CD1c-positive myeloid dendritic cell (primary cell): ENCODE results near the gene BCL2A1.
"Not testable (repeated sequence)": the region's sequence is repeated elsewhere in the genome, so short reads cannot be mapped to it uniquely, and the experiment has no call there.

Source experiments
- DNase-seq: peaks from one replicate; pipeline ENCODE4 v3.0.0-alpha.2; 2016; ENCODE audit errors: extremely low spot score

Gene BCL2A1

GRCh38 chr15:79989183-79989582 lies 18.2 kb upstream of the BCL2A1 start:
- no peak for DNase-seq

GRCh38 chr15:79988448-79989117 lies 17.6 kb upstream of the BCL2A1 start:
- no peak for DNase-seq

DNA sequence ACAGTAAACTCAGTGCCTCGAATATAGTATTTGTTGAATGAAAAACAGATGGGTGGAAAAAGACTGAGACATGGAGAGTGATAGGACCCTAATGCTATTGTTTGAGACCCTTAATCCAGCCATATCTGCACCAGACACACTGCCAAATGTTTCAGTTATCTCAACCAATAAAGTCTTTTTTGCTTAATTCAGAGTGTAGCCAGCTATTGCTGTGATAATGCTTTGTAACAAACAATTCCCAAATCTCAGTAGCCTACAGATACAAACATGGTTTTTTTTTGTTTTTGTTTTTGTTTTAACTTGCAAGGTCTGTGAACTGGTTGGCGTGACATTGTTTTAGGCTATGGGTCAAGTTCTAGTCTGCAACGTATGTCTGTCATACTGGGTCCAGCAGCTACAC lies 17.0 kb upstream of the BCL2A1 start:
- DNase-seq = no peak

GRCh38 chr15:79987569-79987955 lies 16.6 kb upstream of the BCL2A1 start:
- no peak for DNase-seq

DNA sequence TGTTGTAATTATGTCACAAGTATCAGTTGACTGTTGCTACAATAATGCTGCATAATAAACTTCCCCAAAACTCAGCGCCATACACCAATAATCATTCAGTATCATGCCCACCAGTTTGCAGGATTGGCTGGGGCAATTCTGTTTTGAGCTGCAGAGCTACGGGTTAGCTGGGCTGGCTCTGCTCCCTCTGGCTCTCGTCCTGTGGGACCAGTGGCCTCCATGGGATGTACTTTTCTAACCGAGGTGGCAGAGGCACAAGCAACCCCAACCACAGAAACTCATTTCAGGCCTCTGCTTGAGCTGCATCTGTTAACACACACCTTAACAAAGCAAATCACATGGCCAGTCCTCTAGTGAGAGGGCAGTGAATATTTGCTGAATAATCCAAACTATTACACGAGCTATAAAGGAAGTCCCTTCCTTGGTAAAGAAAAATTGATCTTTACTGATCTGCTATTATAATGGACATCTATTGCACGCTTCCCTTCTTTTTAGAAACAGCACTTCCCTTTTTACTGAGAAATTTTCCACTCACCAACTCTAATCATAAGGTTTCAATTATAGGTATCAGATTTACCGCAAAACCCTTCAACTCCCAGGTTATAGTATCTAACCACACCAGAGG lies 10.9 kb upstream of the BCL2A1 start:
- DNase-seq = peak; percentile 78

DNA sequence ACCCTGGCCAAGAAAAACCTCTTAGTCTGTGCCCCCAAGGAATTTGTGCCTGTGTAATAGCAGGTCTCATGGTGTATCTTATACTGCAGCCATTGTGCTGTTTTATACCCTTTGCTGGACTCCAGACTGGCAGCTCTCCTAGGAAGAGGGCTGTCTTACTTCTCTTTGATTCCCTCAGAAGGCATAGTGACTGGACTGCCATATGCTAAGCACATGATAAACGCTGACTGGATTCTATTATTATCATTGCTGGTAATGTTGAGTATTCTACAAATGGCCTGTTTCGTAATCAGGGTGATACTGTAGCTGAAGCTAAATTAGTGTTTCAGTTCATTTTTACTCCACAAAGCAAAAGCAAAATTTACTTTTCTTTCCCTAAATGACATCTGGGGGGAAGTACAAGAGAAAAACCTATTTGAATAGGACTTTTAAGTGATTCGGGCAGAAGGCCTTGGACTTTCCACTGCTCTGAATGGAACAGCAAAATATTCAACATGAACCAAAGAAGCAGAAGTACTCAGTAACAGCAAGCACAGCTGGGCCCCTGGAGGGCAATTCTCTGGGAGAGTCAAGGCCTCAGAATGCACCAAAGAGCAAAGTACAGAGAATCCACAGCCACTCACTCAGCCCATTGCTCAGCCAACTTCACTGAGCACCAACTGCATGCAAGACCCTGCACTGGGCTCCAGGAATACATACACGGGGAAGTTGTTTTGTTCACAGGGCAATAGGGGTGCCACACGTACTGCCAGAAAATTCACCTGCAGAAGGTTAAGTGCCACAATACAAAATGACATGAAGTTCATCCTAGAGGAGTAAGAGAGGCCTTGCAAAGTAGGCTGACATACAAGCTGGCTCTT lies 7.9 kb upstream of the BCL2A1 start:
- DNase-seq = peak; percentile 96

DNA sequence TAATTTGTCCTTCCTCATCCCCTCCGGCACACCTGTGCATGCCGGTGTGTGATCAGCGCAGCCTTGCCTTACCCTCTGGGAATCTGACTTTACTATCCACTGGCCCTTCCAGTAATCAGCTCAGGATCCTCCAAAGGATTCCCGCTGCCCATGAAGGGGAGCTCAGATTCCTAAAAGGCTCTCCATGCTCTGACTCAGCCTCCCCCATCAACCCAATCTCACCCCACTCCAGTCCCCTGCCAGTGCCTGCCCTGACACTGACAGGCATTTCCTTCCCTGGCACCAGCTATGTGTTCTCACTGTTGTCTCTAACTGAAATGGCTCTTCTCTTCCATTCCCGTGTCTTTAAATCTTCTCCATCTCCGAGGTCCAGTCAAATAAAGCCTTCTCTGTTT lies 7.3 kb upstream of the BCL2A1 start:
- DNase-seq = no peak

GRCh38 chr15:79977431-79978054 lies 6.5 kb upstream of the BCL2A1 start:
- peak; percentile 94 for DNase-seq

DNA sequence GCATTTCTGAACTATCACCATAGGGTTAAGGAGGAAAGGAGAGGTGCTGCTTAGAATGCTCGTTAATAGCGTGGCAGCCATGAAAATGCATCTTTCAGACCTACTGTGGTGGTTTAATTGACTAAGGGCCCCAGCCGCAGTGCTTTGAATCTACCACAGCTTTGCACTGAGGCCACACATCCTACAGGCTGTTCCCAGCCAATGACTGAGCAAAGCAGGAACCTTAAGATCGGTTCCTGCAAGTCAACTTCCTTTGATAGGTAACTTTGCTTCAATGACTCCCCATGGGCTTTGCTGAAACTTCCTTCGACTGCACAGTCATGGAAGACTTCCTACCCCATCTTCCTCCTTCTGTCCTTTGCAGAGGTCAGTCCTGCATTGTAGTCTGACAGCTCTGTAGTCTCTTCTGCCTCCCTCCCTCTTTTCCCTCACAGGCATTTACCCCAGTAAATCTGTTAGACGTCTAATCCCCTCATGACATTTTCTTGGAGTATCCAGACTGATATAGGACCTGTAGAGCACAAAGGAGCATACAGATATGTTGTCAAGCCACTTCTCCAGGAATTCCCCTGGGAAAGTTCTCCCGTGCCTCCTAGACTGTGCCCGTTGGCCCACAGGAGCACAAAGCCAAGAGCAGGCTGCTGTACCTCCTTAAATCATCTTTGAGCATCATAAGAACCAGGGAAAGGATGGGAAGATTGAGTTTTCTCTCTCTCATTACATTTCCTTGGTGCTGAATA lies 2.6 kb upstream of the BCL2A1 start:
- DNase-seq = peak; percentile 47

DNA sequence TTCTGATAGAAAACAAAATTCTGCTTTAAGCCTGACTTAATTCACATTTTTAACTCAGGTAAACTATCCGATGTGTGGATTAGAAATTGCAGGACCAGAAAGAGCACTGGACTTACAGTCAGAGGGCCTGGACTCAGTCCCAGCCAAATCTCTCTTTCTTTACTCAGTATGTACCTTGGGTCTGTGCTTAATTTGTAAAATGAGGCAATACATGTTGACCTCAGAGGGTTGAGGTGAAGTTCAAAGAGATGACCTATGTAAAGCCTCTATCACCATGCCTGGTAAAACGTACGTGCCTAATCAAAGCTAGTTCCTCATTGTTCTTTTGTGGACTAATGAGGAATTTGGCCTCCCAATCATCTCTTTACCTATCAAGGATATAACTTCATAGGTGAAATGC lies 1.9 kb upstream of the BCL2A1 start:
- no peak for DNase-seq

GRCh38 chr15:79970181-79970580 lies 815 bp downstream of the BCL2A1 start:
- DNase-seq = no peak

DNA sequence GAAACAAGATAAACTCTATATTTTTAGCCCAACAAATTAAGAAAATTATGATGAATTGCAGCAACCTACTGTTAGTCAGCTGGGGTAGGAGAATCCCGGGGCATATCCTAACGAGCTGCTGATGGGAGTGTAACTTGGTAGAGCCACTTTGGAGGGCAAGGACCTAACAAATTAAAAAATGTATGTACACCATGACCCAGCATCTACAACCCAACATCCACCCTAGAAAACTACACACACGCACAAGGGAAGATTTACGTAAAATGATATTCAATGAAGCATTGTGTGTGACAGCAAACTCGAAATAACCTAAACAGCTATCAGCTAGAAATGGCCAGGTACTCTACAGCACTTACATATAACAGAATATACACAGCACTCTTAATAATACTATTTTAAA lies 1.9 kb downstream of the BCL2A1 start:
- DNase-seq = no peak

GRCh38 chr15:79967298-79968182 lies 3.5 kb downstream of the BCL2A1 start:
- DNase-seq = no peak

- no peak for DNase-seq
These were observed 4.2 kb downstream of the BCL2A1 start for GRCh38 chr15:79966634-79967297.

DNA sequence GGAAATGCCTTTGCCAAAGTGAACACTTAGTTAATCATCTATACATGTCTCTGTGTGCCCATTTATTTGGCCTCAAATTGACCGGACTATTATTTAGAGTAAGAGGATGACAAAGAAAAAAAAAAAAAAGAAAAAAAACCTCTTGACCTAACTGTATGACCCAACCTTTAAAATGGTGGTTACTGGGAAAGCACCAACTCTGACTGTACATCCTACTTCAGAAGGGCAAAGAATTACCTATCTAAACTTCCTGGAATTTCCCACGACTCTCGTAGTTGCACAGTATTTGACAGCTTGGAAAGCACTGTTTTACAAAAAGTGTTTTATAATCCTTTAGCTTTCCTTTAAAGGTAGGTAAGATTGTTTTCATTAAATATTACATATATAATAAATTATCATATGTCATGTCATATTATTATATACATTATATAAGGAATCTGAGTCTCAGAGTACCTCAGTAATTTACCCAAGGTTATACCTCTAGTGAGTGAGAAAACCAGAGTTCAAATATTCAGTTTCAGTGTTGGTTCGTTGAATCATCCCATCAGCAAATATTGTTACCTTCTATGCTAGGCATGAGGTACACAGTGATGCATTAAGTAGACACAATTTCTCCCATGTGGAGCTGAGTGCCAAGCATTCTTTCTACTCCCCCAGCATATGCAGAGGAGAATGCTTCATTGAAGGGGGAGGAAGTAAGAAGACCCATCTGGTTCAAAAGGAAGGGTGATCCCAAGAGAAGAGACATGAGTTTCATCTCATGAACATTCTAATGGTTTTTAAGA lies 5.0 kb downstream of the BCL2A1 start:
- DNase-seq = no peak

GRCh38 chr15:79964232-79964805 lies 6.7 kb downstream of the BCL2A1 start:
- no peak for DNase-seq

DNA sequence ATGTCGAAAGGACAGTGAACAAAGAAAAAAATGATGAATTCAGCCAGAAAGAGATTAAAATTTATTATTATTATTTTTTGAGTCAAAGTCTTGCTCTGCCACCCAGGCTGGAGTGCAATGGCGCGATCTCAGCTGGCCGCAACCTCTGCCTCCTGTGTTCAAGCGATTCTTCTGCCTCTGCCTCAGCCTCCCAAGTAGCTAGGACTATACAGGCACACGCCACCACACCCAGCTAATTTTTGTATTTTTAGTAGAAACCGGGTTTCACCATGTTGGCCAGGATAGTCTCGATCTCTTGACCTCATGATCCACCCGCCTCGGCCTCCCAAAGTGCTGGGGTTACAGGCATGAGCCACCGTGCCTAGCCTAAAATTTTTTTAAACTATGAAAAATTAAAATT lies 8.1 kb downstream of the BCL2A1 start:
- DNase-seq = not testable (repeated sequence)

GRCh38 chr15:79962178-79962577 lies 8.8 kb downstream of the BCL2A1 start:
- DNase-seq = peak; percentile 41
